Measurements from ENCODE around the gene ATF4. TPM values are rescaled to one million over a fixed set of nuclear protein-coding genes. Genes with fewer than 3 reads are reported as not detected.
A peak's percentile ranks its signal among the peaks of the same experiment; 100 is the strongest.

Gene ATF4
- total RNA-seq, 1 experiment from 2014 or later: 230 TPM

DNA sequence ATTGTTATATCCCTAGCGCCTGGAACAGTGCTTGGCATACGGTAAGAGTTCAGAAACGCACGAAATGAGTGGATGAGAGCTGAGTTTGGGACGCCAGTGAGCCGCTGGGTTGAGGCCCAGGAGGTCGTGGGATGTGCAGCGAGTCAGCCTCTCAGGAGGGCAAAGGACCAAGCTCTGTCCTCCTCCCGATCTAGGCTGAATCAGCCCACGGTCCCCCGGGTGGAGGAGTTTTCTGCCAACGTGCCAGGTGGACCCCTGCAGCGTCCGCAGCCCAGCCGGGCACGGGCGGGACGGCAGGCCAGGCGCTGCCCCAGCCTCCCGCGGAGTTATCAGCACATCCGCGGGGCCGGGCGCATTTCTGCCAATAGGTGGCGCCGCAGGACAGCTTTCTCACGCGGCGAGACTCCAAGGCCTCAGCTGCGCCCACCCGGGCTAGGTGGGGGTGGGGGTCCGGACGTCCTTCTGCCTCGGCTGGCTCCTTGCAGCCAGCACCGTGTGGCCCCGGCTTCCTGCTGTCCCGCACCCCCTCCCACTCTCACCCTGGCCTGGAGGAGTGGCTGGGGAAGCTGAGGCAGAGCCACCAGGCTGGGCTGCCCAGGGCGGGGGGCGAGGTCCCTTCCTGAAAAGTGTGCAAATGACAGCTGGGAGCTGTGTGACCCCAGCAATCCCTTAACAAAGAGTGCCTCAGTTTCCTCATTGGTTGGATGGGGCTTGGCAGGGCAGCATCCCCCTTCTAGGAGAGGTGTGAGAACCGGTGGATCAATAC lies 14.4 kb downstream of the ATF4 start:
- CTCF ChIA-PET: interaction anchor here (0.6 to 1.3 kb wide), 2 partner anchors 400 to 490 kb away, joined by 3 to 6 read pairs; no protein-coding TSS in a partner anchor
- Histone ChIP-seq H3K27me3 (ENCODE audit: low read length) (no peaks in the 10 kb centered on the region), H3K27ac (ENCODE audit: low read length) (no peak overlapping the region), H3K9me2 (replicated peaks; ENCODE audit: low read length) (no peaks in the 10 kb centered on the region), H3K4me3 (ENCODE audit: low read length) (peak overlapping the region; percentile 42; the same call in 1 of the 2 replicates), H3F3A (ENCODE audit: low read length, unreplicated experiment) (no peaks in the 10 kb centered on the region), H3K9me3 (ENCODE audit: low read length) (no peaks in the 10 kb centered on the region), H4K20me1 (ENCODE audit: low read length) (no peaks in the 10 kb centered on the region), H3K79me2 (ENCODE audit: low read length) (peaks cover 26% of the 10 kb centered on the region), H3K4me2 (ENCODE audit: low read length) (peak overlapping the region; percentile 81), H3K36me3 (ENCODE audit: low read depth, low read length) (no peaks in the 10 kb centered on the region; the same call in 1 of the 2 replicates), H2AFZ (ENCODE audit: low read length) (peak overlapping the region; percentile 88), H3K4me1 (ENCODE audit: insufficient read depth, low read length) (peaks cover 16% of the 10 kb centered on the region), H3K9ac (ENCODE audit: low read length) (no peak overlapping the region)
- peak; percentile 71 for DNase-seq
- intact Hi-C loops (cut with micrococcal nuclease): loop anchor here (5.0 kb wide), 3 partner anchors 37 to 508 kb away; no protein-coding TSS in a partner anchor
- BruUV-seq (replicated peaks): no TSS peak
- TF ChIP-seq, protein P1, sequence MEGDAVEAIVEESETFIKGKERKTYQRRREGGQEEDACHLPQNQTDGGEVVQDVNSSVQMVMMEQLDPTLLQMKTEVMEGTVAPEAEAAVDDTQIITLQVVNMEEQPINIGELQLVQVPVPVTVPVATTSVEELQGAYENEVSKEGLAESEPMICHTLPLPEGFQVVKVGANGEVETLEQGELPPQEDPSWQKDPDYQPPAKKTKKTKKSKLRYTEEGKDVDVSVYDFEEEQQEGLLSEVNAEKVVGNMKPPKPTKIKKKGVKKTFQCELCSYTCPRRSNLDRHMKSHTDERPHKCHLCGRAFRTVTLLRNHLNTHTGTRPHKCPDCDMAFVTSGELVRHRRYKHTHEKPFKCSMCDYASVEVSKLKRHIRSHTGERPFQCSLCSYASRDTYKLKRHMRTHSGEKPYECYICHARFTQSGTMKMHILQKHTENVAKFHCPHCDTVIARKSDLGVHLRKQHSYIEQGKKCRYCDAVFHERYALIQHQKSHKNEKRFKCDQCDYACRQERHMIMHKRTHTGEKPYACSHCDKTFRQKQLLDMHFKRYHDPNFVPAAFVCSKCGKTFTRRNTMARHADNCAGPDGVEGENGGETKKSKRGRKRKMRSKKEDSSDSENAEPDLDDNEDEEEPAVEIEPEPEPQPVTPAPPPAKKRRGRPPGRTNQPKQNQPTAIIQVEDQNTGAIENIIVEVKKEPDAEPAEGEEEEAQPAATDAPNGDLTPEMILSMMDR (conservative IDR thresholded peaks at IDR 0.05; ENCODE audit: low read depth, low read length): peak; percentile 82
- no peak for TF ChIP-seq EZH2 (IDR thresholded peaks at IDR 0.05; ENCODE audit: low read length, unreplicated experiment)
- no peak for TF ChIP-seq EZH2phosphoT487 (IDR thresholded peaks at IDR 0.05; ENCODE audit: borderline replicate concordance, low read length)
- POLR2A ChIA-PET (ENCODE audit: unreplicated experiment): no interaction called here
- ATAC-seq: peak; percentile 44

DNA sequence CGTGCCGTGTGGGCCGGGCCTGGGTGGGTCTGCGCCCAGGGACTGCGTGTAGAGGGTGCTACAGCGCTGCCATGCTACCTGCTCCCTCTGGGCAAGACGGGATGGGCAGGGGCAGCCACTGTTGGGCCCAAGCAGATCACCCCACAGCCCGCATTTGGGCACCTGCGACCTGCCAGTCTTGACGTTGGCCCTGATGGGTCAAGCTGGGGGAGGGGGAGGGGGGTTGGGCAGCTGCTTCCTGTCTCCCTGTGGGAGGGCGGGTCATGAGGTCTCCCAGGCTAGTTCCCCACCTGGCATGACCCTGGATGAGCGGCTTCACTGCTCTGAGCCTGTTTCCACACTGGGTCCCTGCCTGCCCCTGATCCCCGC lies 15.0 kb downstream of the ATF4 start:
- ChIA-PET POLR2A (ENCODE audit: unreplicated experiment) (no interaction called here), CTCF (interaction anchor here (1.3 kb wide), 1 partner anchor 489 kb away, joined by 6 read pairs; no protein-coding TSS in a partner anchor)
- H3K4me2 ChIP-seq (ENCODE audit: low read length): no peak overlapping the region; the same call in 1 of the 2 replicates
- no peak for DNase-seq
- peaks cover 22% of the 10 kb centered on the region for H3K79me2 ChIP-seq (ENCODE audit: low read length)
- H3K4me1 ChIP-seq (ENCODE audit: insufficient read depth, low read length): peaks cover 16% of the 10 kb centered on the region
- no peaks in the 10 kb centered on the region for H3K36me3 ChIP-seq (ENCODE audit: low read depth, low read length)
- no peaks in the 10 kb centered on the region for H3F3A ChIP-seq (ENCODE audit: low read length, unreplicated experiment)
- no peak overlapping the region for H2AFZ ChIP-seq (ENCODE audit: low read length)
- no TSS peak for BruUV-seq (replicated peaks)
- H3K4me3 ChIP-seq (ENCODE audit: low read length): no peak overlapping the region
- ATAC-seq: no peak
- intact Hi-C loops (cut with micrococcal nuclease): no loop called here
- no peaks in the 10 kb centered on the region for H4K20me1 ChIP-seq (ENCODE audit: low read length)
- no peak for TF ChIP-seq EZH2 (IDR thresholded peaks at IDR 0.05; ENCODE audit: low read length, unreplicated experiment)
- TF ChIP-seq EZH2phosphoT487 (IDR thresholded peaks at IDR 0.05; ENCODE audit: borderline replicate concordance, low read length): no peak
- TF ChIP-seq, protein P1 (conservative IDR thresholded peaks at IDR 0.05; ENCODE audit: low read depth, low read length): no peak
- H3K27me3 ChIP-seq (ENCODE audit: low read length): no peaks in the 10 kb centered on the region
- no peak overlapping the region for H3K9ac ChIP-seq (ENCODE audit: low read length)
- H3K9me2 ChIP-seq (replicated peaks; ENCODE audit: low read length): no peaks in the 10 kb centered on the region
- H3K9me3 ChIP-seq (ENCODE audit: low read length): no peaks in the 10 kb centered on the region
- H3K27ac ChIP-seq (ENCODE audit: low read length): no peak overlapping the region
